GM19043 (cell line): ENCODE data around the gene CHAMP1.
"Not testable (repeated sequence)": the region's sequence is repeated elsewhere in the genome, so short reads cannot be mapped to it uniquely, and the experiment has no call there.

Source experiments
- ATAC-seq: cut with Tn5 transposase; IDR thresholded peaks from one replicate; pipeline ENCODE4 v1.9.1; 2021; ENCODE audit warnings: low read depth; ENCODE audit not compliant: unreplicated experiment

The CHAMP1 gene

GRCh38 chr13:114330086-114330485, 15.8 kb downstream of the CHAMP1 start:
- ATAC-seq = no peak

DNA sequence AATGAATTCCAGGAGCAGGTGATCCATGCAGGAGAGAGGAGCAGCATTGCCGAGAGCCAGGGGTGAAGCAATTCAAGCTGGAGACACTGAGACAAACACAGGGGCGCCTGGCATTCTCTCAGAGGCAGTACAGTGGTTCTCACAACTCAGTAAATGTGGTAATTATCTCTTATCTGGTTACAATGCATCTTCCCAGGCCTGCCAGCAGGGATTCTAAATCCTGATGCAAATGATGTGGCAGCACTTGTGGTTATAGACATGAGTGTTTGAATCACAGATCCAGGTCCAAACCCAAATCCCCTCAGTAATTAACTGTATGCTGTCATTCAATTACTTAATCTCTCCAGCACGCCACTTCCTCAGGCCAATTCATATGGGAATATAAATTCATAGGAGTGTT, 19.6 kb downstream of the CHAMP1 start:
- not testable (repeated sequence) for ATAC-seq

GRCh38 chr13:114334305-114335053, 20.2 kb downstream of the CHAMP1 start:
- ATAC-seq = no peak

- ATAC-seq = not testable (repeated sequence)
These were observed 22.2 kb downstream of the CHAMP1 start for GRCh38 chr13:114336457-114336856.

DNA sequence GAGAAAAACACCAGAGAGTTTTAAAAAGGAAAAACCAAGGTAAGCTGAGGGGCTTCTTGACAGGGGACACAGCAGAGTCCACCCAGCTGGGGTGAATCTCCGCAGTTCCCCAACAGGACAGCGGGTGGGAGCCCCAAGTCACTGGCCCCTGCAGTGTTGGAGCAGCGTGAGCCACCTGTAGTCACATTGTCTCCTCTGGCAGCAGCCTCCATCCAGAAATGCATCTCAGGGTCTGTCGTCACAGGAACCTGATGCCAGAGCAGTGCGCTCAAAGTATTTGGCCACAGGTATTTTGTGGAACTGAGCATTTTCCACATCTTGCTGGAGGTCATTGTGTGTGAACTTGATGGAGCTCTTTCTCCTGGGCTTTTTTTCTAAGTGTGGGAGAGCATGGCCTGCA, 24.7 kb downstream of the CHAMP1 start:
- no peak for ATAC-seq

DNA sequence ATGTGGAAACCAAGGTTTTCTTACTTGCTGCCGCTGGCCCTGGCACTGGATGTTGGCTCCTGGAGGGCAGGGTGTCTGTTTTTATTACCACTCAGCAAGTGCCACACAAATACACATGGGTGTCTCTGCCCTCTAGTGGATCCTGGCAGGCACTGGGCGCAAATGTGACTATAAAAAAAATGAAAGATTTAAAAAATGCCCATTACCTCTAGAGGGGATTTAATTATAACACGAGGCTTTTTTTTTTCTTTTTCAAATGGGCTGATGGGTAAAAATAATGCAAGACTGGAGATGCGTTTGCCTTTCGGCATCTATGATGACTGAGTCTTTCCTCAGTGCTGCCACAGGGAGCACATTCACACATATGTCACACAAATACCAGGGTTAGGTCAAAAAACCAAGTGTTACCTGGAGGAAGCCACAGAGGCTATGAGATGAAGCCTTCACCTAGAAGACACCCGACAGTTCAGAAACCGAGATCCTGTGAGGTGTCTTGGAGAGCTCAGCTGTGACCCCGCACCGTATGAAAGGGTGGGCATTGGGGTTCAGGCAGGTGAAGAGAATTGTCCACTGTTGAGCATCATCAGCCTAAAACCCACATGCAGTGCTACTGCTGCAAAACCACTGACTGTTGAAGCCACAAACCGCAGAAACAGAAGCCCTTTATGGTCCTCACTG, 25.7 kb downstream of the CHAMP1 start:
- ATAC-seq = no peak

DNA sequence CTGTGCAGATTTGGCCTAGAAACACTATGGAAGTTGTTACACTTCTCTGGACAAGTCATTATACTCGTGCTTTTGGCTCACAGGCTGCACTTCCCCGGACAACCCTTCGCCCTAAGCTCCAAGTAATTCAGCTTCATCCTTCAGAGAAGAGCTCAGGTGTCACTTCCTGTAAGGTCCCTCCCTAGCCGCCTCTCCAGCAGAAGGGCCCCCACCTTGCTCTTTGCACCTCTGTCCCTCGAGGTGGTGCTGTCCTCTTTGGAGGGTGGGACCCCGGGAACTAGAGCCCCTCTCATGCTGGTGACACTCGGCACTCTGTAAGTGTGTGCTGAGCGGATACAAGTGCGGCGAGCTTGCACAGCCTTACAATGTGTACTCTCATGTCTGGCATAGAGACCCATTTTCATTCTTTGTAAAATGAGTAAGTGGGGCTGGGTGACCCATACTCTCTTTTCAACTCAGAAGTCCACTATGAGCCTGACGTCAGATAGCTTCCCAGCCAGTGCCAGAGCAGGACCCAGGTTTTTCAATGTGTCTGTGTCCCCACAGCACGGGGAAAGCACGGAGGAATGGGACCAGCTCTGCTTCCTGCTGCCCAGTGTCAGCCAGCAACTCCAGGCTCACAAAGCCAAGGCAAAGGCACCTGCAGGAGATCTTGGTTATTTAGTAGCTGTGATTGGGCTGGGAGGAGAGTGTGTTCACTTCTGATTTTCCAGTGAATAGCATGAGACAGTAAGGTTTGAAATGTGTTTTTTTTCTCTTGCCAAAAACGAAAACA, 26.9 kb downstream of the CHAMP1 start:
- no peak for ATAC-seq

DNA sequence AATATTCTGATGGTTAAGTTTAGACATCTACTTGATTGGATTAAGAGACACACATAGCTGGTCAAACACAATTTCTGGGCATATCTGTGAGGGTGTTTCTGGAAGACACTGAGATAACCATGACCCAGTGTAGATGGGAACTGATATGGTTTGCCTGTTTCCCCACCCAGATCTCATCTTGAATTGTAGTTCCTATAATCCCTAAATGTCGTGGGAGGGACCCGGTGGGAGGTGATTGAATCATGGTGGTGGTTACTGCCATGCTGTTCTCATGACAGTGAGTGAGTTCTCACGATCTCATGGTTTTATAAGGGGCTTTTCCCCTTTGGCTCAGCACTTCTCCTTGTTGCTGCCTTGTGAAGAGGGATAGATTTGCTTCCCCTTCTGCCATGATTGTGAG, 33.0 kb downstream of the CHAMP1 start:
- not testable (repeated sequence) for ATAC-seq

DNA sequence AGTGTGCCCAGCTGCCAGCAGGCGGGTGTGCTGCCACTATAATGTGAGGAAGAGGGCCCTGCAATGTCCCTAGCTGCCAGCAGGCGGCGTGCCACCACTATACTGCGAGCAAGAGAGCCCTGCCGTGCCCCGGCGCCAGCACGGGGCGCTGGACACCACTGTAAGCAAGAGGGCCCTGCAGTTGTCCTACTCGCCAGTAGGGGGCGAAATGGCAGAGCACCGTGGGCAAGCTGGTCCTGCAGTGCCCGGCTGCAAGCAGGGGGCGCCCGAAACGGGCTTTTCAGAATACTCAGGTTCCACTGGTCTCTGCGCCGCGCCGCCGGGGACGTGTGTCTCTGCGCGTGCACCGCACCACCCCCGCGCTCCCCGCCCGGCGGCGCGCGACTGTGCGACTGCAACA, 38.5 kb downstream of the CHAMP1 start:
- ATAC-seq = not testable (repeated sequence)

DNA sequence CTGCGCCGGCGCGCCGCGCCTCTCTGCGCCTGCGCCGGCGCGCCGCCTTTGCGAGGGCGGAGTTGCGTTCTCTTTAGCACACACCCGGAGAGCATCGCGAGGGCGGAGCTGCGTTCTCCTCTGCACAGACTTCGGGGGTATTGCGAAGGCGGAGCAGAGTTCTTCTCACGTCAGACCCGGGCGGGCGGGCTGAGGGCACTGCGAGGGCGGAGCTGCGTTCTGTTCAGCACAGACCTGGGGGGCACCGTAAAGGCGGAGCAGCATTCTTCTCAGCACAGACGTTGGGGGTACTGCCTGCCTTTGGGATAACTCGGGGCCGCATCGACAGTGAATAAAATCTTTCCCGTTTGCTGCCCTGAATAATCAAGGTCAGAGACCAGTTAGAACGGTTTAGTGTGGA, 39.1 kb downstream of the CHAMP1 start:
- not testable (repeated sequence) for ATAC-seq
